Measurements from ENCODE around the gene DSG4. TPM values are rescaled to one million over a fixed set of nuclear protein-coding genes. Genes with fewer than 3 reads are reported as not detected.

Gene DSG4
- total RNA-seq, 4 donors from 2014 or later, result 0.22 to 4.5 (median 0.81) TPM

- H3K4me3 ChIP-seq (ENCODE audit: low read depth, poor library complexity, severe bottlenecking), result no peak overlapping the region
- TF ChIP-seq POLR2A (IDR thresholded peaks at IDR 0.05) (no peak), CTCF (IDR thresholded peaks at IDR 0.05) (no peak)
- DNase-seq (ENCODE audit: low spot score in 2 of 2), result no peak
- intact Hi-C loops (cut with DNase I; ENCODE audit: low total_unique reads), result no loop called here
These were observed 41.3 kb downstream of the DSG4 start for GRCh38 chr18:31417850-31418249.

- H3K4me3 ChIP-seq (ENCODE audit: low read depth, poor library complexity, severe bottlenecking), result no peak overlapping the region
- intact Hi-C loops (cut with DNase I; ENCODE audit: low total_unique reads), result no loop called here
- DNase-seq (ENCODE audit: low spot score in 2 of 2), result no peak
- 52 to 53% methylated on average over 7 of the region's 7 CpGs for WGBS, 2 donors
- TF ChIP-seq CTCF (IDR thresholded peaks at IDR 0.05), result no peak
- no peak for TF ChIP-seq POLR2A (IDR thresholded peaks at IDR 0.05)
These were observed 42.9 kb downstream of the DSG4 start for GRCh38 chr18:31419457-31419932.

GRCh38 chr18:31420032-31420431 lies 43.5 kb downstream of the DSG4 start:
- WGBS, 2 donors, result 84 to 88% methylated on average over 6 of the region's 6 CpGs
- TF ChIP-seq POLR2A (IDR thresholded peaks at IDR 0.05), result no peak
- TF ChIP-seq CTCF (IDR thresholded peaks at IDR 0.05), result no peak

GRCh38 chr18:31420524-31420923 lies 43.9 kb downstream of the DSG4 start:
- intact Hi-C loops (cut with DNase I; ENCODE audit: low total_unique reads), result loop anchor here (10.0 kb wide), 1 partner anchor 94 kb away; no protein-coding TSS in a partner anchor

More at GRCh38 chr18:31420032-31420431, 43.5 kb downstream of the DSG4 start:
- no peak overlapping the region for H3K4me3 ChIP-seq (ENCODE audit: low read depth, poor library complexity, severe bottlenecking)
- intact Hi-C loops (cut with DNase I; ENCODE audit: low total_unique reads), result loop anchor here (10.0 kb wide), 1 partner anchor 95 kb away; no protein-coding TSS in a partner anchor
- no peak for DNase-seq (ENCODE audit: low spot score in 2 of 2)

GRCh38 chr18:31424383-31424988 lies 47.9 kb downstream of the DSG4 start:
- H3K4me3 ChIP-seq (ENCODE audit: low read depth, poor library complexity, severe bottlenecking), result no peak overlapping the region
- no peak for DNase-seq (ENCODE audit: low spot score in 2 of 2)
- intact Hi-C loops (cut with DNase I; ENCODE audit: low total_unique reads), result loop anchor here (10.0 kb wide), 1 partner anchor 90 kb away; no protein-coding TSS in a partner anchor
- no peak for TF ChIP-seq CTCF (IDR thresholded peaks at IDR 0.05)
- TF ChIP-seq POLR2A (IDR thresholded peaks at IDR 0.05), result no peak
- WGBS, 2 donors, result 19 to 24% methylated on average over 7 of the region's 7 CpGs

More at GRCh38 chr18:31420524-31420923, 43.9 kb downstream of the DSG4 start:
- no peak for DNase-seq (ENCODE audit: low spot score in 2 of 2)
- TF ChIP-seq POLR2A (IDR thresholded peaks at IDR 0.05) (no peak), CTCF (IDR thresholded peaks at IDR 0.05) (no peak)
- 77 to 78% methylated on average over 2 of the region's 2 CpGs for WGBS, 2 donors
- no peak overlapping the region for H3K4me3 ChIP-seq (ENCODE audit: low read depth, poor library complexity, severe bottlenecking)

Measured in lower leg skin (tissue), 4 donors.